Nephron progenitor cell (in vitro differentiated cells): ENCODE measurements around the gene TFEB.

Source experiments
- DNase-seq: peaks from one replicate; pipeline ENCODE4 v3.0.0; 2021
- H3K27ac Mint-ChIP-seq: 2 replicates; pipeline ENCODE4 v1.8.0; 2021; ENCODE audit warnings: mild to moderate bottlenecking, moderate library complexity, mixed read lengths
- H3K27me3 Mint-ChIP-seq: 2 replicates; pipeline ENCODE4 v1.8.0; 2021; ENCODE audit warnings: mild to moderate bottlenecking, low read depth, mixed read lengths; ENCODE audit not compliant: poor library complexity
- H3K36me3 Mint-ChIP-seq: 2 replicates; pipeline ENCODE4 v1.8.0; 2021; ENCODE audit warnings: low read depth, mixed read lengths
- H3K4me1 Mint-ChIP-seq: 2 replicates; pipeline ENCODE4 v1.8.0; 2021; ENCODE audit warnings: mixed read lengths
- H3K4me3 Mint-ChIP-seq: 2 replicates; pipeline ENCODE4 v1.8.0; 2021; ENCODE audit warnings: mild to moderate bottlenecking, moderate library complexity, mixed read lengths
- H3K9me3 Mint-ChIP-seq: 2 replicates; pipeline ENCODE4 v1.8.0; 2021; ENCODE audit warnings: mild to moderate bottlenecking, moderate library complexity, mixed read lengths
- TF ChIP-seq, protein P1 (sequence below): fragments of 200-600 bp; sonication (generic); IDR thresholded peaks from 2 replicates; pipeline ENCODE4 v1.5.0; 2021; ENCODE audit warnings: antibody characterized with exemption

The TFEB gene

GRCh38 chr6:41705311-41705995, 30.0 kb downstream of the TFEB start:
- no peak for DNase-seq
- Mint-ChIP-seq H3K36me3 (no peaks in the 10 kb centered on the region), H3K27me3 (peaks cover 25% of the 10 kb centered on the region), H3K27ac (no peak overlapping the region), H3K9me3 (no peaks in the 10 kb centered on the region), H3K4me3 (no peak overlapping the region), H3K4me1 (peaks cover 40% of the 10 kb centered on the region)
- TF ChIP-seq, protein P1, sequence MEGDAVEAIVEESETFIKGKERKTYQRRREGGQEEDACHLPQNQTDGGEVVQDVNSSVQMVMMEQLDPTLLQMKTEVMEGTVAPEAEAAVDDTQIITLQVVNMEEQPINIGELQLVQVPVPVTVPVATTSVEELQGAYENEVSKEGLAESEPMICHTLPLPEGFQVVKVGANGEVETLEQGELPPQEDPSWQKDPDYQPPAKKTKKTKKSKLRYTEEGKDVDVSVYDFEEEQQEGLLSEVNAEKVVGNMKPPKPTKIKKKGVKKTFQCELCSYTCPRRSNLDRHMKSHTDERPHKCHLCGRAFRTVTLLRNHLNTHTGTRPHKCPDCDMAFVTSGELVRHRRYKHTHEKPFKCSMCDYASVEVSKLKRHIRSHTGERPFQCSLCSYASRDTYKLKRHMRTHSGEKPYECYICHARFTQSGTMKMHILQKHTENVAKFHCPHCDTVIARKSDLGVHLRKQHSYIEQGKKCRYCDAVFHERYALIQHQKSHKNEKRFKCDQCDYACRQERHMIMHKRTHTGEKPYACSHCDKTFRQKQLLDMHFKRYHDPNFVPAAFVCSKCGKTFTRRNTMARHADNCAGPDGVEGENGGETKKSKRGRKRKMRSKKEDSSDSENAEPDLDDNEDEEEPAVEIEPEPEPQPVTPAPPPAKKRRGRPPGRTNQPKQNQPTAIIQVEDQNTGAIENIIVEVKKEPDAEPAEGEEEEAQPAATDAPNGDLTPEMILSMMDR: no peak

DNA sequence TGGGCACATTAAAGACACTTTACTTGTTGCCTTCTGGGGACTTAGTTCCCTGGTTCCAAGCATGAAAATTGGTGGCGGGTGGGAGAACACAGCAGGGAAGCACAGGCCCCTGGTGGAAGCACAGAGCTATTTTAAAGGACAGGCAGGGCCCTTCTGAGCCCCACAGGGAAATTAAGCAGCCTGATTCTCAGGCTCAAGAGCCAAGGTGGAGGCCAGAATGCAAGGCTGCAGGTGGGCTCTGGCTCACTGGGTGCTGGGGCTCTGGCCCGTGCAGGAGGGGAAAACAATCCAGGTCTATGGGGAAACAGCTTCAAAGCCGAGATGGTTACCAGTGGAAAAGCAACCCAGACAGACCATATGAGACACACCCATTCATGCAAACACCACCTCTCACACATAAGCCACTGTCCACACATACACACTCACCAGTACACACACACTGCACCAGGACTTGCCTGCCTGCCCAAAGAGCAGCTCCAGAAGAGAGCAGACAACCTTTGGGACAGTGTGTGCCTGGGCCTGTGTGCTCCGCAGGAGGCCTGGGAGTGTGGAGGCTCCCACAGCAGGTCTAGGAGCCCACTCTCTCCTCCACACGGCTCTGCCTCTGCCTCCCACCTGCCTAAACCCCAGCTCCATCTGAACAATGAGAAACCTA, 30.6 kb downstream of the TFEB start:
- no peak overlapping the region for H3K27ac Mint-ChIP-seq
- H3K9me3 Mint-ChIP-seq: no peaks in the 10 kb centered on the region
- no peak for DNase-seq
- TF ChIP-seq, protein P1: no peak
- H3K4me3 Mint-ChIP-seq: no peak overlapping the region
- H3K36me3 Mint-ChIP-seq: no peaks in the 10 kb centered on the region
- H3K4me1 Mint-ChIP-seq: peaks cover 47% of the 10 kb centered on the region
- peaks cover 24% of the 10 kb centered on the region for H3K27me3 Mint-ChIP-seq

DNA sequence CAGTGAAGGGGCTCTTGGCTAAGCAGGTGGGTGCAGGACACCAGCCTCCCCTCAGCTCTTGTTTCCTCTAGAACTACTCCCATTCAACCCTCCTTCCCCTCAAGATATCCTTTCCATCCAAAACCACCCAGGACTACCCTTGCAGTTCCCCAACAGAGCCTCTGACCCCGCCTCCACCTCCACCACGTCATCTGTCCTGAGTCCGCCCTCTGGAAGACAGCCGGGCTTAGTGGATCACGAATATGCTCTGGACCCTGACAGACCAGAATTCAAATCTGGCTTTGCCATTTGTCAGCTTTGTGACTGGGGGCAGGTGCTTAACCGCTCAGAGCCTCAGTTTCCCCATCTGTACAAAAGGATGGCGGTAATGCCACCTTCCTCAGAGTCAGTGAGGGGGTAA, 31.4 kb downstream of the TFEB start:
- TF ChIP-seq, protein P1: no peak
- no peak overlapping the region for H3K27ac Mint-ChIP-seq
- no peak for DNase-seq
- H3K27me3 Mint-ChIP-seq: peaks cover 19% of the 10 kb centered on the region
- no peak overlapping the region for H3K4me3 Mint-ChIP-seq
- H3K4me1 Mint-ChIP-seq: peaks cover 54% of the 10 kb centered on the region
- H3K36me3 Mint-ChIP-seq: no peaks in the 10 kb centered on the region
- H3K9me3 Mint-ChIP-seq: no peaks in the 10 kb centered on the region

GRCh38 chr6:41702771-41703494, 32.5 kb downstream of the TFEB start:
- H3K27ac Mint-ChIP-seq: no peak overlapping the region
- H3K4me3 Mint-ChIP-seq: no peak overlapping the region
- H3K27me3 Mint-ChIP-seq: peaks cover 19% of the 10 kb centered on the region
- no peaks in the 10 kb centered on the region for H3K9me3 Mint-ChIP-seq
- H3K36me3 Mint-ChIP-seq: no peaks in the 10 kb centered on the region
- peaks cover 65% of the 10 kb centered on the region for H3K4me1 Mint-ChIP-seq
- no peak for DNase-seq
- TF ChIP-seq, protein P1: no peak

DNA sequence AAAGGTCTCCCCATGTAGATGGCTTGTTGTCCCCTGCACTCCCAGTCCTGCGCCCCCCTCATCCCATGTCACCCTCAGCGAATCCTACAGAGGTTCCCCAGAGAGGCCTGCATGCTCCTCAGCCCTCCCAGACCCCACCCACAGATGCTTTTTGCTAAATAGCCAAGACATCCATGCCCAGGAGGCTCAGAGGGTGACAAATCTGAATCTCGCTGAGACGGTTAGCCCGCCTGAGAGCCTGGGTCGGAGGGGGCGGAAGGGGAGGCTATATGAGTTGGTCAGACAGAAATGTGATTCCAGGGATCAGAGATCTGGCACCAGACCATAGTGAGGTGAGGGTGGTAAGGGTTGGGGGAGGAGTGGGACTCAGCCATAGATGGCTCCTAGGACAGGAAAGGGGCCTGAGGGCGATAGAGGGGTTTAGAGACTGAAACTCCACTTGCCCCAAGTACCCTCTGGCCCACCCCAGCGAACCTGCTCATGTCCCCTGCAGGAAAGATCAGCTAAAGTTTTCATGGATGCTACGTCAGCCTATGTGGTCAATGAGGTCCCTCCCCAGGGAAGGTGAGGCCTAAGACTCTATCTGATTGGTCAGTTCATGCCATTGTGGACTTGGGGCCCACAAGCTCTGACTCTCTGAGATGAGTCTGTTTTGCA, 33.2 kb downstream of the TFEB start:
- no peaks in the 10 kb centered on the region for H3K9me3 Mint-ChIP-seq
- H3K36me3 Mint-ChIP-seq: no peaks in the 10 kb centered on the region
- no peak overlapping the region for H3K4me3 Mint-ChIP-seq
- H3K27me3 Mint-ChIP-seq: peaks cover 14% of the 10 kb centered on the region
- no peak for DNase-seq
- TF ChIP-seq, protein P1: no peak
- no peak overlapping the region for H3K27ac Mint-ChIP-seq
- H3K4me1 Mint-ChIP-seq: peaks cover 71% of the 10 kb centered on the region
